Activated CD4-positive, alpha-beta T cell treated with anti-CD3 and anti-CD28 coated beads for 36 hours (primary cell): ENCODE data around the gene SNAPC5. TPM values are rescaled to one million over a fixed set of nuclear protein-coding genes. Genes with fewer than 3 reads are reported as not detected.

Source experiments
- ATAC-seq: fragments of 200-7000 bp; cut with Tn5 transposase; one replicate; pipeline ENCODE4 v1.10.0; 2021; ENCODE audit warnings: mild to moderate bottlenecking, moderate library complexity
- CTCF ChIA-PET: fragments of 350-600 bp; sonication (Branson Sonifier 250); formaldehyde crosslinking; loops from one replicate; lab custom pipeline; 2021; ENCODE audit warnings: antibody characterized with exemption; lab: Charles Lee
- POLR2A ChIA-PET: fragments of 350-600 bp; sonication (Branson Sonifier 250); formaldehyde crosslinking; loops from one replicate; lab custom pipeline; 2021; ENCODE audit warnings: antibody characterized with exemption, inconsistent platforms; lab: Charles Lee
- DNase-seq: peaks from one replicate; pipeline ENCODE4 v3.0.0-alpha.2; 2020
- H3K27ac Mint-ChIP-seq: one replicate; pipeline ENCODE4 v1.8.0; 2021; ENCODE audit warnings: mixed read lengths
- H3K27me3 Mint-ChIP-seq: one replicate; pipeline ENCODE4 v1.8.0; 2021; ENCODE audit warnings: mixed read lengths
- H3K36me3 Mint-ChIP-seq: one replicate; pipeline ENCODE4 v1.8.0; 2021; ENCODE audit warnings: low read depth, mixed read lengths
- H3K4me1 Mint-ChIP-seq: one replicate; pipeline ENCODE4 v1.8.0; 2021; ENCODE audit warnings: mixed read lengths
- H3K4me3 Mint-ChIP-seq: one replicate; pipeline ENCODE4 v1.8.0; 2021; ENCODE audit warnings: mild to moderate bottlenecking, moderate library complexity, mixed read lengths
- H3K9me3 Mint-ChIP-seq: one replicate; pipeline ENCODE4 v1.8.0; 2021; ENCODE audit warnings: low read depth, mixed read lengths
- intact Hi-C, 2 experiments: fragments of 100-400 bp; cut with DNase I in 1 of 2; cut with micrococcal nuclease in 1 of 2; formaldehyde crosslinking; loops; one replicate each; pipeline versions ENCODE4 v1.14.2 to v1.15.1; 2022 to 2024; cut with DNase I, micrococcal nuclease
- total RNA-seq, 2 experiments: library from RNA; stranded (reverse); gene quantifications; one replicate each; pipeline ENCODE4 v1.2.3, GENCODE V29; 2021

Gene SNAPC5
- total RNA-seq, 2 experiments from 2014 or later = 25.7 to 30.1 TPM

GRCh38 chr15:66494262-66494661 lies 3.3 kb downstream of the SNAPC5 start:
- Mint-ChIP-seq H3K27ac (peak overlapping the region; percentile 77), H3K27me3 (no peaks in the 10 kb centered on the region), H3K36me3 (peaks cover 67% of the 10 kb centered on the region), H3K9me3 (no peaks in the 10 kb centered on the region), H3K4me3 (no peak overlapping the region), H3K4me1 (peaks cover 31% of the 10 kb centered on the region)
- POLR2A ChIA-PET = interaction anchor here (0.7 kb wide), 1 partner anchor 186 kb away, joined by 3 read pairs; no protein-coding TSS in a partner anchor
- no peak for ATAC-seq
- intact Hi-C loops = no loop called here
- CTCF ChIA-PET = interaction anchor here (1.0 to 1.6 kb wide), 3 partner anchors 11 to 108 kb away, joined by 3 to 6 read pairs (median 4); partner anchors contain the start of gene ZWILCH
- no peak for DNase-seq

GRCh38 chr15:66491846-66492245 lies 5.7 kb downstream of the SNAPC5 start:
- DNase-seq (no peak), ATAC-seq (no peak)
- ChIA-PET CTCF (interaction anchor here (1.8 kb wide), 1 partner anchor 49 kb away, joined by 6 read pairs; no protein-coding TSS in a partner anchor), POLR2A (interaction anchor here (0.6 to 0.9 kb wide), 2 partner anchors 12 to 122 kb away, joined by 3 to 5 read pairs; no protein-coding TSS in a partner anchor)
- H3K36me3 Mint-ChIP-seq = peaks cover 57% of the 10 kb centered on the region
- H3K4me1 Mint-ChIP-seq = peaks cover 21% of the 10 kb centered on the region
- intact Hi-C loops = no loop called here
- H3K27ac Mint-ChIP-seq = no peak overlapping the region
- no peaks in the 10 kb centered on the region for H3K9me3 Mint-ChIP-seq
- H3K4me3 Mint-ChIP-seq = no peak overlapping the region
- no peaks in the 10 kb centered on the region for H3K27me3 Mint-ChIP-seq

GRCh38 chr15:66489179-66489791 lies 8.3 kb downstream of the SNAPC5 start:
- ATAC-seq (no peak), DNase-seq (no peak)
- peaks cover 7% of the 10 kb centered on the region for H3K4me1 Mint-ChIP-seq
- no peaks in the 10 kb centered on the region for H3K9me3 Mint-ChIP-seq
- CTCF ChIA-PET = interaction anchor here (1.0 kb wide), 1 partner anchor 9 kb away, joined by 7 read pairs; the partner anchor contains the start of gene SNAPC5
- POLR2A ChIA-PET = no interaction called here
- H3K36me3 Mint-ChIP-seq = peaks cover 43% of the 10 kb centered on the region
- H3K4me3 Mint-ChIP-seq = no peak overlapping the region
- no peak overlapping the region for H3K27ac Mint-ChIP-seq
- intact Hi-C loops = no loop called here
- H3K27me3 Mint-ChIP-seq = no peaks in the 10 kb centered on the region

GRCh38 chr15:66488525-66488924 lies 9.0 kb downstream of the SNAPC5 start:
- ChIA-PET POLR2A (interaction anchor here (0.8 kb wide), 1 partner anchor 217 kb away, joined by 3 read pairs; no protein-coding TSS in a partner anchor), CTCF (interaction anchor here (5.0 kb wide), 1 partner anchor 10 kb away, joined by 22 read pairs; the partner anchor contains the start of gene SNAPC5)
- Mint-ChIP-seq H3K9me3 (no peaks in the 10 kb centered on the region), H3K4me3 (no peak overlapping the region), H3K4me1 (peaks cover 4% of the 10 kb centered on the region), H3K27ac (no peak overlapping the region), H3K36me3 (peaks cover 38% of the 10 kb centered on the region), H3K27me3 (no peaks in the 10 kb centered on the region)
- DNase-seq (no peak), ATAC-seq (no peak)
- intact Hi-C loops = no loop called here

- POLR2A ChIA-PET = no interaction called here
- ATAC-seq (no peak), DNase-seq (no peak)
- Mint-ChIP-seq H3K36me3 (peaks cover 37% of the 10 kb centered on the region), H3K27me3 (no peaks in the 10 kb centered on the region), H3K27ac (no peak overlapping the region), H3K4me3 (no peak overlapping the region), H3K4me1 (peaks cover 3% of the 10 kb centered on the region), H3K9me3 (no peaks in the 10 kb centered on the region)
- intact Hi-C loops = no loop called here
- CTCF ChIA-PET = interaction anchor here (5.0 kb wide), 1 partner anchor 11 kb away, joined by 22 read pairs; the partner anchor contains the start of gene SNAPC5
Observed at GRCh38 chr15:66486887-66487286, 10.7 kb downstream of the SNAPC5 start.

- H3K27ac Mint-ChIP-seq = peak overlapping the region; percentile 63
- POLR2A ChIA-PET = interaction anchor here (1.0 kb wide), 1 partner anchor 25 kb away, joined by 4 read pairs; no protein-coding TSS in a partner anchor
Observed at GRCh38 chr15:66484539-66485112, 12.9 kb downstream of the SNAPC5 start.

GRCh38 chr15:66483131-66483566 lies 14.4 kb downstream of the SNAPC5 start:
- ATAC-seq (no peak), DNase-seq (no peak)
- POLR2A ChIA-PET = no interaction called here
- H3K9me3 Mint-ChIP-seq = no peaks in the 10 kb centered on the region
- H3K4me1 Mint-ChIP-seq = no peaks in the 10 kb centered on the region
- no peaks in the 10 kb centered on the region for H3K27me3 Mint-ChIP-seq
- H3K4me3 Mint-ChIP-seq = no peak overlapping the region
- H3K36me3 Mint-ChIP-seq = peaks cover 38% of the 10 kb centered on the region
- CTCF ChIA-PET = interaction anchor here (1.6 kb wide), 1 partner anchor 11 kb away, joined by 8 read pairs; no protein-coding TSS in a partner anchor
- intact Hi-C loops = no loop called here
- H3K27ac Mint-ChIP-seq = no peak overlapping the region

More at GRCh38 chr15:66484539-66485112, 12.9 kb downstream of the SNAPC5 start:
- intact Hi-C loops = no loop called here
- CTCF ChIA-PET = interaction anchor here (0.6 to 5.0 kb wide), 3 partner anchors 12 to 20 kb away, joined by 3 to 22 read pairs (median 8); partner anchors contain the start of gene SNAPC5
- ATAC-seq (no peak), DNase-seq (no peak)
- Mint-ChIP-seq H3K27me3 (no peaks in the 10 kb centered on the region), H3K4me3 (no peak overlapping the region), H3K36me3 (peaks cover 39% of the 10 kb centered on the region), H3K4me1 (no peaks in the 10 kb centered on the region), H3K9me3 (no peaks in the 10 kb centered on the region)

- H3K27me3 Mint-ChIP-seq = no peaks in the 10 kb centered on the region
- ATAC-seq = no peak
- H3K9me3 Mint-ChIP-seq = no peaks in the 10 kb centered on the region
- peak overlapping the region; percentile 22 for H3K27ac Mint-ChIP-seq
- no peaks in the 10 kb centered on the region for H3K4me1 Mint-ChIP-seq
- H3K36me3 Mint-ChIP-seq = peaks cover 32% of the 10 kb centered on the region
- DNase-seq = no peak
- ChIA-PET CTCF (no interaction called here), POLR2A (no interaction called here)
- H3K4me3 Mint-ChIP-seq = no peak overlapping the region
- intact Hi-C loops = no loop called here
Observed at GRCh38 chr15:66482539-66482938, 15.0 kb downstream of the SNAPC5 start.

- peaks cover 9% of the 10 kb centered on the region for H3K4me1 Mint-ChIP-seq
- no peak overlapping the region for H3K27ac Mint-ChIP-seq
- no peak for DNase-seq
- CTCF ChIA-PET = interaction anchor here (2.1 kb wide), 1 partner anchor 10 kb away, joined by 7 read pairs; no protein-coding TSS in a partner anchor
- POLR2A ChIA-PET = no interaction called here
- H3K36me3 Mint-ChIP-seq = peaks cover 30% of the 10 kb centered on the region
- no peak overlapping the region for H3K4me3 Mint-ChIP-seq
- intact Hi-C loops = no loop called here
- no peaks in the 10 kb centered on the region for H3K9me3 Mint-ChIP-seq
- ATAC-seq = no peak
- H3K27me3 Mint-ChIP-seq = no peaks in the 10 kb centered on the region
Observed at GRCh38 chr15:66481107-66481856, 16.3 kb downstream of the SNAPC5 start.

GRCh38 chr15:66480267-66480666 lies 17.3 kb downstream of the SNAPC5 start:
- DNase-seq = no peak
- H3K27me3 Mint-ChIP-seq = no peaks in the 10 kb centered on the region
- H3K4me3 Mint-ChIP-seq = no peak overlapping the region
- ChIA-PET POLR2A (no interaction called here), CTCF (interaction anchor here (2.1 kb wide), 1 partner anchor 9 kb away, joined by 7 read pairs; no protein-coding TSS in a partner anchor)
- H3K4me1 Mint-ChIP-seq = peaks cover 18% of the 10 kb centered on the region
- no peak for ATAC-seq
- no peak overlapping the region for H3K27ac Mint-ChIP-seq
- no peaks in the 10 kb centered on the region for H3K9me3 Mint-ChIP-seq
- intact Hi-C loops = no loop called here
- H3K36me3 Mint-ChIP-seq = peaks cover 26% of the 10 kb centered on the region

GRCh38 chr15:66477011-66477410 lies 20.6 kb downstream of the SNAPC5 start:
- ATAC-seq = no peak
- CTCF ChIA-PET = no interaction called here
- no peaks in the 10 kb centered on the region for H3K27me3 Mint-ChIP-seq

More at GRCh38 chr15:66477011-66477410, 20.6 kb downstream of the SNAPC5 start:
- Mint-ChIP-seq H3K4me1 (peaks cover 35% of the 10 kb centered on the region), H3K27ac (peak overlapping the region; percentile 2), H3K9me3 (no peaks in the 10 kb centered on the region), H3K4me3 (no peak overlapping the region), H3K36me3 (peaks cover 26% of the 10 kb centered on the region)
- POLR2A ChIA-PET = no interaction called here
- DNase-seq = no peak
- intact Hi-C loops = no loop called here
